NCI-H69 (cell line): ENCODE results near the gene ADGRL3.
"Not testable (repeated sequence)": the region's sequence is repeated elsewhere in the genome, so short reads cannot be mapped to it uniquely, and the experiment has no call there.

Experiments
- DNase-seq: peaks from one replicate; lab custom pipeline; 2025; lab: John Stamatoyannopoulos, UW

ADGRL3 gene

DNA sequence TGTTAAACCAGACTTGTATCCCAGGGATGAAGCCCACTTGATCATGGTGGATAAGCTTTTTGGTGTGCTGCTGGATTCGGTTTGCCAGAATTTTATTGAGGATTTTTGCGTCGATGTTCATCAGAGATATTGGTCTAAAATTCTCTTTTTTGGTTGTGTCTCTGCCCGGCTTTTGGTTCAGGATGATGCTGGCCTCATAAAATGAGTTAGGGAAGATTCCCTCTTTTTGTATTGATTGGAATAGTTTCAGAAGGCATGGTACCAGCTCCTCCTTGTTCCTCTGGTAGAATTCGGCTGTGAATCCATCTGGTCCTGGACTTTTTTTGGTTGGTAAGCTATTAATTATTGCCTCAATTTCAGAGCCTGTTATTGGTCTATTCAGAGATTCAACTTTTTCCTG, 556.8 kb downstream of the ADGRL3 start:
- not testable (repeated sequence) for DNase-seq

DNA sequence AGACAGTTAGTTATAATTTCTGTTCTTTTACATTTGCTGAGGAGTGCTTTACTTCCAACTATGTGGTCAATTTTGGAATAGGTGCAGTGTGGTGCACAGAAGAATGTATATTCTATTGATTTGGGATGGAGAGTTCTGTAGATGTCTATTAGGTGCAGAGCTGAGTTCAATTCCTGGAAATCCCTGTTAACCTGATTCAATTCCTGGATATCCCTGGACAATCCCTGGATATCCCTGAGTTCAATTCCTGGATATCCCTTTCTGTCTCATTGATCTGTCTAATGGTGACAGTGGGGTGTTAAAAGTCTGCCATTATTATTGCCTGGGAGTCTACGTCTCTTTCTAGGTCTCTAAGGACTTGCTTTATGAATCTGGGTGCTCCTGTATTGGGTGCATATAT, 557.9 kb downstream of the ADGRL3 start:
- DNase-seq: not testable (repeated sequence)

DNA sequence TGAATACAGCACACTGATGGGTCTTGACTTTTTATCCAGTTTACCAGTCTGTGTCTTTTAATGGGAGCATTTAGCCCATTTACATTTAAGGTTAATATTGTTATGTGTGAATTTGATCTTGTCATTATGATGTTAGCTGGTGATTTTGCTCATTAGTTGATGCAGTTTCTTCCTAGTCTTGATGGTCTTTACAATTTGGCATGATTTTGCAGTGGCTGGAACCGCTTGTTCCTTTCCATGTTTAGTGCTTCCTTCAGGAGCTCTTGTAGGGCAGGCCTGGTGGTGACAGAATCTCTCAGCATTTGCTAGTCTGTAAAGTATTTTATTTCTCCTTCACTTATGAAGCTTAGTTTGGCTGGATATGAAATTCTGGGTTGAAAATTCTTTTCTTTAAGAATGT, 558.5 kb downstream of the ADGRL3 start:
- DNase-seq: not testable (repeated sequence)

DNA sequence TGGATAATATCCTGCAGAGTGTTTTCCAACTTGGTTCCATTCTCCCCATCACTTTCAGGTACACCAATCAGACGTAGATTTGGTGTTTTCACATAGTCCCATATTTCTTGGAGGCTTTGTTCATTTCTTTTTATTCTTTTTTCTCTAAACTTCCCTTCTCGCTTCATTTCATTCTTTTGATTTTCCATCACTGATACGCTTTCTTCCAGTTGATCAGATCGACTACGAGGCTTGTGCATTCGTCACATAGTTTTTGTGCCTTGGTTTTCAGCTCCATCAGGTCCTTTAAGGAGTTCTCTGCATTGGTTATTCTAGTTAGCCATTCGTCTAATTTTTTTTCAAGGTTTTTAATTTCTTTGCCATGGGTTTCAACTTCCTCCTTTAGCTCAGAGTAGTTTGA, 559.1 kb downstream of the ADGRL3 start:
- DNase-seq: not testable (repeated sequence)

DNA sequence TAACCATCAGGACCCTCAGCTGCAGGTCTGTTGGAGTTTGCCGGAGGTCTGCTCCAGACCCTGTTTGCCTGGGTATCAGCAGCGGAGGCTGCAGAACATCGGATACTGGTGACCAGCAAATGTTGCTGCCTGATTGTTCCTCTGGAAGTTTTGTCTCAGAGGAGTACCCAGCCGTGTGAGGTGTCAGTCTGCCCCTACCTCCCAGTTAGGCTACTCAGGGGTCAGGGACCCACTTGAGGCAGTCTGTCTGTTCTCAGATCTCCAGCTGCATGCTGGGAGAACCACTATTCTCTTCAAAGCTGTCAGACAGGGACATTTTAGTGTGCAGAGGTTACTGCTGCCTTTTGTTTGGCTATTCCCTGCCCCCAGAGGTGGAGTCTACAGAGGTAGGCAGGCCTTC, 559.8 kb downstream of the ADGRL3 start:
- DNase-seq: not testable (repeated sequence)

DNA sequence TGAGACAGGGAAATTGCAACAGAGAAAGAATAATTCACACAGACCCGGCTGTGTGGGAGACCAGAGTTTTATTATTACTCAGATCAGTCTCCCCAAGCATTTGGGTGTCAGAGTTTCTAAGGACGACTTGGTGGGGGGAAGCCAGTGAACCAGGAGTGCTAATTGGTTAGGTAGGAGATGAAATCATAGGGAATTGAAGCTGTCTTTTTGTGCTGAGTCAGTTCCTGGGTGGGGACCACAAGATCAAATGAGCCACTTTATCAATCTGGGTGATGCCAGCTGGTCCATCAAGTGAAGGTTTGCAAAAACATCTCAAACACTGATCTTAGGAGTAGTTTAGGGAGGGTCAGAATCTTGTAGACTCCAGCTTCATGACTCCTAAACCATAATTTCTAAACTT, 560.7 kb downstream of the ADGRL3 start:
- no peak for DNase-seq

DNA sequence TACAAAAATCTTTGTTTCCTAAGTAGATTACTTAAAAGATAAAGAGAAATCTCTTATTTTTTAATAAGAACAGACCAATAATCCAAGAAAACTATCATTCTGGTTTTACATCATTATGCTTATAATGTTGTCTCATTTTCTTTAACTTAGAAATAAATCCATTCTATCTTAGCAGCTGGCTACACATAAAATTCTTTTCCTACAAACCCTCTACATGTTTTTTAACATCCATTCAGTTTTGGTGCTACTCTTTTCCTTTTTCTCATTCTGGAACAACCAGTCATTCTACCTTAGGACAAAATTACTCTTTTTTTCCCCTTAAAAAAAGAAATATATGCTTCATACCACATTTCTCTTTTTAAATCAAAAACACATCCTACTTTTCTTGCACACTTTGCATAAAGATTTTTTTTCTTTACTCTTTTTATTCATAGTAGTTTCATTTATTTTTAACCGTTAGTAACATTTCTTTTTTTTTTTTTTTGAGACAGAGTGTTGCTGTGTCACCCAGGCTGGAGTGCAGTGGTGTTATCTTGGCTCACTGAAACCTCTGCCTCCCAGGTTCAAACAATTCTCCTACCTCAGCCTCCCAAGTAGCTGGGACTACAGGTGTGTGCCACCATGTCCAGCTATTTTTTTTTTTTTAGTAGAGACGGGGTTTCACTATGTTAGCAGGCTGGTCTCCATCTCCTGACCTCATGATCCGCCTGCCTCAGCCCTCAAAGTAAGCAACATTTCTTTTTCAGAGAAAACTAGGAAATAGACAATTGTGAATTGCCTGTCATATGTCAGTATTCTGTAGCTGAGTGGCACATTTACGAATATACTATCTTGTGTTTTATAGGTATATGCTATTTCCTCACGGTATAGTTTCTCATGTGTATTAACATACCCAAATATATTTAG, 562.8 kb downstream of the ADGRL3 start:
- DNase-seq: no peak

DNA sequence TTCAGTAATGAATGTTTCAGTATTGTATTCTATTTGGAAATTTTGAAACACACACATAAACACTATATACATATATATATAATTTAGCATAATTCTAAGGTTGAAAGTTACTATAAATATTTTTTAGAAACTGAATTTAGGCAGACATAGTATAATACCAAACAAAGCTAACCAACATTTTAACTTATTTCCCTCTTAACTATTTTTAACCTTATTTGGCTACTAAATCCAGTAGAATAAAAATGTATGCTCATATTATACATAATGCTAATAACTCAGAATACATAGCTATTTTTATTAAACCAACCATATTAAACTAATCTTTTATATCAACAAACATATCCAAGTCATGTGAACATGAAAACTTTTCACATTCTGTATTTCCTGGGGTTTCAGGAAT, 563.6 kb downstream of the ADGRL3 start:
- no peak for DNase-seq

DNA sequence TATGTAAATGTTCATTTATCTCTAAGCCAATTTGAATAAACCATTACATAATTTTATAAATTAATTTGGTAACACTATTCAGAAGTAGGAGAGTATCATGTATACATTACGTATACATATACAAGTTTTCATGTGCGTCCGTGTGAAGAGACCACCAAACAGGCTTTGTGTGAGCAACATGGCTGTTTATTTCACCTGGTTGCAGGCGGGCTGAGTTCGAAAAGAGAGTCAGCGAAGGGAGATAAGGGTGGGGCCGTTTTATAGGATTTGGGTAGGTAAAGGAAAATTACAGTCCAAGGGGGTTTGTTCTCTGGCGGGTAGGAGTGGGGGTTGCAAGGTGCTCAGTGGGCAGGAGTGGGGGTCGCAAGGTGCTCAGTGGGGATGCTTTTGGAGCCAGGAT, 564.0 kb downstream of the ADGRL3 start:
- not testable (repeated sequence) for DNase-seq

DNA sequence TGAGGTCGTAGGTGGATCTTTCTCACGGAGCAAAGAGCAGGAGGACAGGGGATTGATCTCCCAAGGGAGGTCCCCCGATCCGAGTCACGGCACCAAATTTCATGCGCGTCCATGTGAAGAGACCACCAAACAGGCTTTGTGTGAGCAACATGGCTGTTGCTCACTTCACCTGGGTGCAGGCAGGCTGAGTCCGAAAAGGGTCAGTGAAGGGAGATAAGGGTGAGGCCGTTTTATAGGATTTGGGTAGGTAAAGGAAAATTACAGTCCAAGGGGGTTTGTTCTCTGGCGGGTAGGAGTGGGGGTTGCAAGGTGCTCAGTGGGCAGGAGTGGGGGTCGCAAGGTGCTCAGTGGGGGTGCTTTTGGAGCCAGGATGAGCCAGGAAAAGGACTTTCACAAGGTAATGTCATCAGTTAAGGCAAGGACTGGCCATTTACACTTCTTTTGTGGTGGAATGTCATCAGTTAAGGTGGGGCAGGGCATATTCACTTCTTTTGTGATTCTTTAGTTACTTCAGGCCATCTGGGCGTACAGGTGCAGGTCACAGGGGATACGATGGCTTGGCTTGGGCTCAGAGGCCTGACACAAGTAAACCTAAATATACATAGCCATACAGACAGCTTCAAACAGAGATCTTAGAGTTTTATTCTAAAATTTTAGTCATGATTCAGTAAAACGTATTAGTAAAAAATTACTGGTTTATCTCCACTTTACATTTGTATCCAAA, 569.5 kb downstream of the ADGRL3 start:
- DNase-seq: not testable (repeated sequence)

DNA sequence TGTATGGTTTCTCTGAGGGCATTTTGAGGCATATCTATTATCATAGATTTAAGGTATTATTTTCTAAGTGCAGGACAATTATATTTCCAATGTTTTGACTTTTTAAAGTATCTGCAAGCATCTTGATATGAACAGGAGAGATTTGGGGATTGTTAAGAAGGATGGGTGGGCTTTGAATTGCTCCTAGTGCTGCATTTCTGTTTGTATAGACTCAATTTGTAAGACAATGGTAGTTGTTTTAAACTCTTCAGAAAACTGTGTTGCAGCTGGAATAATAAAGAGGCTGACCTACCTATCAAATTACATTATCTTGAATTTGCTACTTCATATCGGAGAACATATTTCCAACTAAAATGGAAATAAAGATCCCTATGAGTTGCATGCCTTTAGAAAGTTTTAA, 570.3 kb downstream of the ADGRL3 start:
- no peak for DNase-seq

DNA sequence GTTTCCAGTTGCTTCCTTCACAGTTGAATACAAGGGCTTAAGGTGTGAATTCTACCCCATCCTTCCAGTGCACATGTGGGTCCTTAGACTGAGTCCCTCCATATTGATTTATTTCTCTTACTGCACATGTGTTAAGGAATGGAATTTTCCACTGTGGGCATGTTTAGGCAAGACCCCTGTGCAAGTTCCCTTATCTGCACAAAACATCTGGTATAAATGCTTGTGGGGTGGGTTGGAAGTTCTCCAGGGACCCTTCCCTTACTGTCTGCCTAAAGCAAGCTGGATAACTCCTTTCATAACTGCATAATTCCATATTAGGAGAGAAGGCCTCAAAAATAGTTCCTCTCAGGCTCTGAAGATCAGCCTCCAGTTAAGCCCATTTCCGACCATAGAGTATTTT, 570.9 kb downstream of the ADGRL3 start:
- no peak for DNase-seq

DNA sequence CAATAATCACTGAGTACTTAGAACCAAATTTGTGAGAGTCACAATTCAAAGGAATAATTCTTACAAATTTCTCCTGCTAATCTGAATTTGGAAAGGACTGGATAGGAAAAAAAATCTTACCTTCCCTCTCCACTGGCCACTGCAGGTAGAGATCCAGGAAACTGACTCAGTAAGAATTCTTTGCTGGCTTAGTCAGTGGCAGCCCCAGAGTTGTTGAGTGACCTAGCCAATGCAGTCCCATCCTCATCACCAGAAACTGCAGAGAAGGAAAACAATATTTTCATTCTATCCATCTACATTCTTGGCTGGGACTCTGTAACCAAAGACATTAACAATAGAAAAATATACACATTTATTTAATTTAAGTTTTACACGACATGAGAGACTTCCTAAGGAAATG, 572.0 kb downstream of the ADGRL3 start:
- DNase-seq: no peak

DNA sequence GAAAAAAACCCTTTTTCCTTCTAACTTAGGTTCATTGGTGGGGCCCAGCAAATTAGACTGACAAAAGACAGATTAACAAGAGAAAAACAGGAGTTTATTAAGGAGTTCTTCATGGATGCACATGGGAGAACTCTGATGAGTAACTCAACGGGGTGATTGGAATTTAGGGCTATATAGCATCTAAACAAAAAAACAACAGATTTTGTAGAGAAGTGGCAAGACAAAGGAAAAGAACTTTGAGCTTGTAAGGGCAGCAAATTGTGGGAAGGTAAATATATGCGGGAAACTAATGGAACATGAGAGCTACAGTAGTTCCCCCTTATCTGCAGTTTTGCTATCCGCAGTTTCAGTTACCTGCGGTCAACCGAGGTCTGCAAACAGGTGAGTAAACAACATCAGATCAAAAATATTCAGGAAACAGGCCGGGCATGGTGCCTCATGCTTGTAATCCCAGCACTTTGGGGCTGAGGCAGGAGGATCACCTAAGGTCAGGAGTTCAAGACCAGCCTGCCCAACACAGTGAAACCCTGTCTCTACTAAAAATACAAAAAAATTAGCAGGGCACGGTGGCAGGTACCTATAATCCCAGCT, 573.6 kb downstream of the ADGRL3 start:
- no peak for DNase-seq

DNA sequence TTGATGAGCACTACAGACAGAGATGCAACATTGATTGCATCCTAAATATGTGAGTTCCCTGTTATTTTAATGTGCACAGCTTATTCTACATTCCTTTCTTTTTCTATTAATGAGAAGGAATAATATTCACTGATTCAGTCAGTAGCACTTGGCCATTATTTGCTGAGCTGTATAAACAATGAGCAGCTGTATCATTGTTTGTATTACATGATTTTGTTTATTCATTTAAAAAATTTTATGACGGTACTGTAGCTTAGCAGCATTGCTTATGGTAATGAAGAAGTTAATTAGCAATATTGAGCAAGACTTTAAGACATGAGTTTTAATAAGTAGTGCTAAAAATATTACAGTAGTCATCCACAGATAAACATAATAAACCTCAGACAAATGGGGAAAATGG, 582.0 kb downstream of the ADGRL3 start:
- DNase-seq: peak; percentile 38

DNA sequence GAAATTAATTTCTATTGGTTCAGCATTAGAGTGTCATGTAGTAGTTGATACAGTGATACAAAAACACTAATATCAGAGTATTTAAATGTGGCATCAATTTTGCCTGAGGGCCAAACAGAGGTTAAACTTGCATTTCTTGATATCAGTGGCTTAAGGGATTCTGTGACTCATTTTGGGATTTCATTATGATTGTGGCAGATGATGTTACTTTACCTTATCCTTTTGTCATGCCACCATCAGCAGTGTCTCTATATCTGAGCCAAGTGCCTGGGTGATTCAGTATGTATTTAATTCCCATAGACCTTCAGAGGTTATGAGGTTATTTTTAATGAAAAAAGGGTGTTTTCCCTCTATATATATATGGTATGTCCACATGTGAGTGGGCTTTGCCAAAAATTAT, 582.9 kb downstream of the ADGRL3 start:
- DNase-seq: peak; percentile 12

DNA sequence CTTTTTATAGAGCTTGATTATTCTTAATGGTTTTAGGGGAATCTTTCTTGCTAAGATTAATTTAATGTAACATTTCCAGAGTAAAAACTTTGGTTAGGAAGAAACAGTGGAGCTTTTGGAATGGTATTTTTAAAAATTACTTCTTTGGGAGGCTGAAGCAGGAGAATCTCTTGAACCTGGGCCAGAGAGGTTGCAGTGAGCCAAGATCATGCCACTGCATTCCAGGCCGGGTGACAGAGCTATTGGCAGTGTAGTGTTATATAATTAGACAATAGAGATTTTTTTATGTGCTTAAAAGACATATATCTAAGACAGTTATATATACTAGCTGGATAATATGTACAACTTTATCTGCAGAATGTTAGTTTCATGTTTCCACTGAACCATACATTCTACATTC, 585.6 kb downstream of the ADGRL3 start:
- no peak for DNase-seq

DNA sequence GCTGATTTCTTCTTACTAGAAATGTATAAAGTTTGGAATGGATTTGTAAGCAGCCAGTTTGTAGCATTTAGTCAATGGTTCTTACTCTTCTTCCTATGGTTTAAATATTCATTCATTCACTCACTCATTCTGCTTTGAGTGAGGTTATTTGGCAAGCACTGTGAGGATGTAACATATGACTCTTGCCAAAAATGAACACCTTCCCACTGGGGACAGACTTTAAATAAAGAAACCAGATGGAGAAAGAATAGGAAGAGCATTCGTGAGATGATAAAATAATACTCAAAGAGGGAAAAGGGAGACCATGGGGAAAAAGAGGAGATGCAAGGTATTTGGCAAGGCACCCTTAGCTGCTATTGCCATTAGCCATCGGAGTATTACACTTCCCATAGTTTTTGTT, 586.1 kb downstream of the ADGRL3 start:
- no peak for DNase-seq

DNA sequence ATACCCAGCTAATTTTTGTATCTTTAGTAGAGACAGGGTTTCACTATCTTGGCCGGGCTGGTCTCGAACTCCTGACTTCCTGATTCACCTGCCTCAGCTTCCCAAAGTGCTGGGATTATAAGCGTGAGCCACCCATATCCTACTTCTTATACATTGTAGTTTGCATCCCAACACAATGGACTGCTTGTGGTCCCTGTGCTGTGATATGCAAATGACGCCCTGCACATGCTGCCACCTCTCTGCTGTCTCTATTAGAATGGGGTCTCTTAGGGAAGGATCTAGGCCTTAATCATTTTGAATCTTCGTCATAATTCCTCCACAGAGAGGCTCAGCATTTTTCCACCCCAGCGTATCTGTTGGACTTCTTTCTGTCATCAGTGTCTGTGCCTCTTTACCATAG, 595.9 kb downstream of the ADGRL3 start:
- no peak for DNase-seq

DNA sequence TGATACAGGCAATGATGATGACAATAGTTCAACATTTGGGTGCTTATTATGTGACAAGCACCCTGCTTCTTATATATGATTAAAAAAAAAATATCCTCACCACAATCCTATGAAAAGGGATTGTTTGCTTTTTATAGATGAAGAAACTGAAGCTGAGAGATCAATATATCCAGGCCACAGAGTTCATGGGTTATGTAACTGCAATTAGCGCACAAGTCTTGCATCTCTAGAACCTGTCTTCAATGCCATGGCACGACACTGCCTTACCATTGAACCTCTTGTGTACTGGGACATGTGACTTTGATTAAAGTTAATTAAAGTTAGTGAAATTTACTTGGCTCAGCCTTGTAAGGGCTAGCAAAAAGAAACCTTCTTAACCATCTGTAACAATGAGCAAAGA, 599.7 kb downstream of the ADGRL3 start:
- no peak for DNase-seq

DNA sequence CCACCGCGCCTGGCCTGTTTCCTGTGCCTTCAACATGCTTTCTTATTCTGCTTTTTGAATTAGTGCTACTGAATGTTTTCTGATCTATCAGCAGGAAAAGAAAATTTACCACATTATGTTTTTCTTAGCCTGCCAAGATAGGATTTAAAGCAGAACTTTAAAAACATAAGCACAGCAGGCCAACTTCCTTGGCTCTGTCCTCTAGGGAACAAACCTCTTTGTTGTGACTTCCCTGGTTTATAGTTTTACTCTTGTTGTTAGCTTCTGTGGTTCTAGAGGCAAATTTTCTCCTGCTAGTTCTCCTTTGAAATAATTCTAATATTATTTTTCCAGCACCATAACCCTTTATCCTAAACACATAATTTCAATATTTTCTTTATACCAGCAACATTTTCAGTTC, 605.1 kb downstream of the ADGRL3 start:
- DNase-seq: no peak

DNA sequence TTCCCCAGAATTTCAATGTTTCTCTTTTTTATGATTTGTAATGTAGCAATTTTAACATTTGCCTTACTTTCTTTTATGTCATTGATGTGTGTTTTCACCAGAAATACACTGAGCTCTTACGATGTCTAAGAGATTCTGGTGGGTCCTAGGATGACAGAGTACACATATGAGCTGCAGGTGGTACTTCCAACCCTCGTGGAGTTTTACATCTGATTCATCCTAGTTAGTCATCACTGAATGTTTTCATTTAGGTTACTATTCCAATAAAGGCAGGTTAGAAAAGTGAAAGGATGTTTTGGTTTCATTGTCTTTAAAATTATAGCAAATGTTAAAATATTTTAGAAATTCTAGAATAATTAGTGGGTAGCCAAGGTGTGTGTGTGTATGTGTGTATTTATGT, 605.9 kb downstream of the ADGRL3 start:
- peak; percentile 6 for DNase-seq

DNA sequence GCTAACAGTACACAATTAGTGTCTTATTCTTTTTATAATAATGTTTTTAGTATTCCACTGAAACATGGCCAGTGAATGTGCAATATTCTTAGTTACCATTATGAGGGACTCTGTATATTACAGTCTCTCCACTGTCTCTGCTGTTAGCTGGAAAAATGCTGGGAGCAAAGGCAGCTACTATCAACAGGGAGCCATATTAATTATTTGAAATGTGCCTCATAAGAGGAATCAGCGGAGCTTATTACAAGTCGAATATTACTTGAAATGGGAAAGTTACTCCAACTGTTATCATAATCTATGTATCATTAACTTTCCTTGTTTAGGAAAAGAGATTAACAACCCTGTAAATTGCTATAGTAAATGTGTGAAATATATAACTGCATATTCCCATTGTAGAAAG, 612.0 kb downstream of the ADGRL3 start:
- DNase-seq: peak; percentile 14
